ENCODE data around the gene PTER. TPM values are rescaled to one million over a fixed set of nuclear protein-coding genes. Genes with fewer than 3 reads are reported as not detected.

PTER gene
- total RNA-seq, 3 donors from 2014 or later: 15.7 to 28.7 (median 19.6) TPM

- H3K9me3 ChIP-seq: no peaks in the 10 kb centered on the region
- no peaks in the 10 kb centered on the region for H3K36me3 ChIP-seq (ENCODE audit: low read depth)
- no peak overlapping the region for H3K4me3 ChIP-seq
- TF ChIP-seq CTCF (IDR thresholded peaks at IDR 0.05): no peak
- intact Hi-C loops (cut with DNase I, micrococcal nuclease): no loop called here
- H3K4me1 ChIP-seq (ENCODE audit: low read depth): no peaks in the 10 kb centered on the region
- ATAC-seq: no peak
- no peak for DNase-seq
Measured at GRCh38 chr10:16449454-16449853, 12.6 kb downstream of the PTER start.

DNA sequence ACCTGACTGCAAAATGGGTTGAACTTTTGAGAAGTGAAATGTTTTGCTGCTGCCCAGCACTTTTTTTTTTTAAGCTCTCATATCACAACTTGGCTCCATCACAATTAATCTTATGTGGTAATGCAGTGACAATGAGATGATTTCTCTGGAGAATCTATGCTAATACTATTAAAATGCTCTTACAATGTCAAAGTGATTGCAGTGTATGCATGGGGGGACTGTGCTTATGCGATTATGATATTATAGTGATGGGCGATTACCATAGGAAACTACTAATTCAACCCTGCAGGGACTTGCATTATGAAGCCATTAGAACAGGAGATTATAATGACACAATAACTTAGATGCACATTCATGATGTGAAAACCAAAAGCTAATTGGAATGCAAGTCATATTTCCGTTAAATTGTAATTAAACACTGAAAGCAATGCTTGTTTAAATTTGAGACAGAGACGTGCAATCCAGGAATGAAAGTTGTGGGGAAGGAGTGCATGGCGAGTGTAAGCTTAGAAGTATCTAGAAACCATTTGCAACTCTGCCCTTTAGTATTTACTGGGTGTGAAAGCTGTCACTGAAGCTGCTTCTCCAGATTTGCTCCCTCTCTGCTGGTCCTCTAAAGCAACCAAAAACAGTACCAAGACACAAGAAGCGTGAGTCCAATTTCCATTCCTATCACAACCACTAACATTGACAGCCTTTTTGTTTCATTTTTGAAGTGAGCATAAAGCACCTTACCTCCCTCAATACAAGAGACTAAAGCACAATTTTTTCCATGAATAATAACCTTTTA lies 21.6 kb downstream of the PTER start:
- intact Hi-C loops (cut with DNase I, micrococcal nuclease): no loop called here
- no peak overlapping the region for H3K4me3 ChIP-seq
- no peaks in the 10 kb centered on the region for H3K9me3 ChIP-seq
- no peaks in the 10 kb centered on the region for H3K36me3 ChIP-seq (ENCODE audit: low read depth)
- TF ChIP-seq CTCF (IDR thresholded peaks at IDR 0.05): no peak
- H3K4me1 ChIP-seq (ENCODE audit: low read depth): no peaks in the 10 kb centered on the region
- DNase-seq (no peak), ATAC-seq (no peak)

GRCh38 chr10:16459423-16459939 lies 22.7 kb downstream of the PTER start:
- intact Hi-C loops (cut with DNase I, micrococcal nuclease): no loop called here
- no peak for TF ChIP-seq CTCF (IDR thresholded peaks at IDR 0.05)
- Histone ChIP-seq H3K9me3 (no peaks in the 10 kb centered on the region), H3K4me3 (no peak overlapping the region), H3K36me3 (ENCODE audit: low read depth) (no peaks in the 10 kb centered on the region), H3K4me1 (ENCODE audit: low read depth) (no peaks in the 10 kb centered on the region)
- no peak for ATAC-seq
- DNase-seq: no peak

- no peaks in the 10 kb centered on the region for H3K9me3 ChIP-seq
- no peak overlapping the region for H3K4me3 ChIP-seq
- no peaks in the 10 kb centered on the region for H3K4me1 ChIP-seq (ENCODE audit: low read depth)
- DNase-seq (no peak), ATAC-seq (no peak)
- intact Hi-C loops (cut with DNase I, micrococcal nuclease): no loop called here
- no peaks in the 10 kb centered on the region for H3K36me3 ChIP-seq (ENCODE audit: low read depth)
- TF ChIP-seq CTCF (IDR thresholded peaks at IDR 0.05): no peak
Measured at GRCh38 chr10:16466001-16466400, 29.2 kb downstream of the PTER start.

DNA sequence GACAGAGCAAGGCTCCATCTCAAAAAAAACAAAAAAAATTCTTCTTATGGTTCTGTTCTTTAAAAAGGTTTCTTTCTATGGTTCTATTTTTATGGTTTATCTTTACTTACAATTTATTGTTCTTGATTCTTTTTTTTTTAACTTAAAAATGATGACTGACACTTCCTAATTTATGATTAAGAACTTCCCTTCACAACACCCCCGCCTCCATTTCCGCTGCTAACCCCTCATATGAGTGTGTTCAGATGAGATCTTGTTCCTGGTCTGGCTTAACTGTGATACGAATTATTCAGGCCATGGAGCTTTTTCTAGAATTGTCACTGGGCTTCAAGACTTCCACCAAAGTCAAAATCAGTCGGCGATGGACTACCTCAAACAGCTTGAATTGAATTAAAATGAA lies 33.9 kb downstream of the PTER start:
- H3K36me3 ChIP-seq (ENCODE audit: low read depth): no peaks in the 10 kb centered on the region
- peak in 1 of 3 donors; percentile 6 for DNase-seq
- no peaks in the 10 kb centered on the region for H3K4me1 ChIP-seq (ENCODE audit: low read depth)
- TF ChIP-seq CTCF (IDR thresholded peaks at IDR 0.05): no peak
- H3K9me3 ChIP-seq: no peaks in the 10 kb centered on the region
- H3K4me3 ChIP-seq: no peak overlapping the region
- intact Hi-C loops (cut with DNase I, micrococcal nuclease): no loop called here
- no peak for ATAC-seq
